GM23338 (cell line): ENCODE data around the gene IFT43. TPM values are rescaled to one million over a fixed set of nuclear protein-coding genes. Genes with fewer than 3 reads are reported as not detected.

Experiments
- ATAC-seq: fragments of 200-7000 bp; cut with Tn5 transposase; 3 replicates; pipeline ENCODE4 v1.9.1; 2020
- DNase-seq: peaks from one replicate; pipeline ENCODE4 v3.0.0-alpha.2; 2015; ENCODE audit warnings: low spot score
- H2AFZ ChIP-seq: fragments of 200-600 bp; sonication (generic); 2 replicates; pipeline ENCODE4 v1.8.0; 2016; ENCODE audit warnings: antibody characterized with exemption, mild to moderate bottlenecking, moderate library complexity
- H3F3A ChIP-seq: fragments of 200-600 bp; sonication (generic); replicated peaks from 2 replicates; pipeline ENCODE4 v1.8.0; 2017; ENCODE audit warnings: antibody characterized with exemption, mixed run types, low read depth
- H3K27ac ChIP-seq: fragments of 200-600 bp; sonication (generic); 2 replicates; pipeline ENCODE4 v1.6.1; 2016; ENCODE audit warnings: low read depth
- H3K27me3 ChIP-seq: fragments of 200-600 bp; sonication (generic); 2 replicates; pipeline ENCODE4 v1.8.0; 2016; ENCODE audit warnings: mild to moderate bottlenecking, mixed run types, moderate library complexity; ENCODE audit not compliant: insufficient read depth
- H3K36me3 ChIP-seq: fragments of 200-600 bp; sonication (generic); 2 replicates; pipeline ENCODE4 v1.8.0; 2016; ENCODE audit warnings: mild to moderate bottlenecking; ENCODE audit not compliant: insufficient read depth
- H3K4me1 ChIP-seq: fragments of 200-600 bp; sonication (generic); 2 replicates; pipeline ENCODE4 v1.8.0; 2016; ENCODE audit warnings: mild to moderate bottlenecking, moderate library complexity; ENCODE audit not compliant: insufficient read depth
- H3K4me2 ChIP-seq: fragments of 200-600 bp; sonication (generic); 2 replicates; pipeline ENCODE4 v1.7.1; 2017; ENCODE audit warnings: mixed run types
- H3K4me3 ChIP-seq: fragments of 200-600 bp; sonication (generic); 2 replicates; pipeline ENCODE4 v1.6.1; 2016; ENCODE audit warnings: mixed run types
- H3K79me2 ChIP-seq: fragments of 200-600 bp; sonication (generic); replicated peaks from 2 replicates; pipeline ENCODE4 v1.8.0; 2017; ENCODE audit warnings: mild to moderate bottlenecking; ENCODE audit not compliant: insufficient read depth
- H3K9me2 ChIP-seq: fragments of 200-600 bp; sonication (generic); 2 replicates; pipeline ENCODE4 v1.8.0; 2017; ENCODE audit not compliant: insufficient read depth
- H4K20me1 ChIP-seq: fragments of 200-600 bp; sonication (generic); replicated peaks from 2 replicates; pipeline ENCODE4 v1.8.0; 2017; ENCODE audit warnings: mild to moderate bottlenecking; ENCODE audit not compliant: insufficient read depth
- H3K27ac Mint-ChIP-seq: 2 replicates; pipeline ENCODE4 v1.8.0; 2020; ENCODE audit warnings: inconsistent platforms, mild to moderate bottlenecking, moderate library complexity, mixed read lengths
- H3K27me3 Mint-ChIP-seq: 3 replicates; pipeline ENCODE4 v1.8.0; 2022; ENCODE audit warnings: low read depth, mild to moderate bottlenecking, moderate library complexity, mixed read lengths, inconsistent platforms; ENCODE audit not compliant: insufficient read depth, poor library complexity
- H3K36me3 Mint-ChIP-seq: 3 replicates; pipeline ENCODE4 v1.8.0; 2021; ENCODE audit warnings: low read depth, mild to moderate bottlenecking, inconsistent platforms, moderate library complexity, mixed read lengths
- H3K4me1 Mint-ChIP-seq: 3 replicates; pipeline ENCODE4 v1.8.0; 2020; ENCODE audit warnings: mild to moderate bottlenecking, inconsistent platforms, mixed read lengths
- H3K4me3 Mint-ChIP-seq: 3 replicates; pipeline ENCODE4 v1.8.0; 2021; ENCODE audit warnings: moderate library complexity, mild to moderate bottlenecking, inconsistent platforms, mixed read lengths
- H3K9me3 Mint-ChIP-seq: 3 replicates; pipeline ENCODE4 v1.8.0; 2020; ENCODE audit warnings: moderate library complexity, mild to moderate bottlenecking, inconsistent platforms, mixed read lengths
- EZH2 ChIP-seq: fragments of 200-600 bp; sonication (generic); IDR thresholded peaks from one replicate; pipeline ENCODE4 v1.8.0; 2017; ENCODE audit warnings: antibody characterized with exemption, mild to moderate bottlenecking, low read depth; ENCODE audit not compliant: unreplicated experiment
- EZH2phosphoT487 ChIP-seq: fragments of 200-600 bp; sonication (generic); IDR thresholded peaks from one replicate; pipeline ENCODE4 v1.8.1; 2018; ENCODE audit warnings: antibody characterized with exemption; ENCODE audit not compliant: unreplicated experiment
- JUNB ChIP-seq: IDR thresholded peaks from one replicate; pipeline ENCODE4 v1.6.1; 2016; ENCODE audit warnings: antibody characterized with exemption; ENCODE audit not compliant: unreplicated experiment
- NANOG ChIP-seq: IDR thresholded peaks from 2 replicates; pipeline ENCODE4 v1.6.1; 2016; ENCODE audit warnings: antibody characterized with exemption, borderline replicate concordance
- POLR2AphosphoS5 ChIP-seq: IDR thresholded peaks from 2 replicates; pipeline ENCODE4 v1.6.1; 2016; ENCODE audit warnings: antibody characterized with exemption, low read depth
- STAT1 ChIP-seq: IDR thresholded peaks from one replicate; pipeline ENCODE4 v1.6.1; 2016; ENCODE audit warnings: antibody characterized with exemption; ENCODE audit not compliant: unreplicated experiment
- ZNF331 ChIP-seq: fragments of 250-450 bp; sonication (Bioruptor Pico); IDR thresholded peaks from 2 replicates; pipeline ENCODE4 v1.5.0; 2020; ENCODE audit warnings: low read depth, mild to moderate bottlenecking, moderate library complexity
- polyA plus RNA-seq: library from polyadenylated mRNA; unstranded; fragments of >200 nt; fragmentation: Nextera tagmentation; extraction: Ambion mirVana; gene quantifications from 2 replicates; pipeline ENCODE4 v1.2.1, GENCODE V29; 2016
- total RNA-seq: library from RNA; depleted of rRNA; stranded (reverse); fragments of >200 nt; shearing (Covaris generic); gene quantifications from 2 replicates; pipeline ENCODE4 v1.2.3, GENCODE V29; 2014
- TF ChIP-seq, protein P1 (sequence below), 2 experiments: fragments of 200-600 bp in 1 of 2; sonication (generic) in 1 of 2; conservative IDR thresholded peaks; 2 replicates each; pipeline versions ENCODE4 v1.5.1 to v1.6.1; 2016 to 2017; ENCODE audit warnings: antibody characterized with exemption in 2 of 2, low read depth in 2 of 2, mild to moderate bottlenecking in 2 of 2, moderate library complexity in 1 of 2
- TF ChIP-seq, protein P2 (sequence below): IDR thresholded peaks from 2 replicates; pipeline ENCODE4 v1.6.1; 2016; ENCODE audit warnings: antibody characterized with exemption

The IFT43 gene
- total and polyA plus RNA-seq, 2 experiments from 2014 or later: 21.5 to 43.1 TPM

DNA sequence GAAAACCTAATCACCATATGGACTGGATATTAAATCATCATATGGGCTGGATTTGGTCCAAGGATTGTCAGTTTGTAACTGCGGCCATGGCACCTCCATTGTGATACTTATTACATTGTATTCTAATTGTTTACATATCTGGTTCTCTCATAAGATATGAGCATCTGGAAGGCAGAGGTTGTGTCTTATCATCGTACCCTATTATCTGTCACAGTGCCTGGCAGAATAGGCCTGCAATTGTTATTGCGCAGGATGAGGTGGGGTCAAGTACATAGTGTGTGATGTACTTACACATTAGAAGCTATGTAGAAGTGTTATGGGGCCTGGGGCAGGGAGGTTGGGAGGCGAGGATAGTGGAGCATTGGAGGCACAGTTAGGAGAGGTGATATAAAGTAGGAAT lies 4.7 kb downstream of the IFT43 start:
- no peaks in the 10 kb centered on the region; the same call in none of the 2 replicates for H4K20me1 ChIP-seq
- Mint-ChIP-seq H3K4me1 (peaks cover 7% of the 10 kb centered on the region), H3K27ac (no peak overlapping the region), H3K4me3 (no peak overlapping the region), H3K9me3 (no peaks in the 10 kb centered on the region), H3K36me3 (no peaks in the 10 kb centered on the region), H3K27me3 (peaks cover 1% of the 10 kb centered on the region)
- no peak for TF ChIP-seq JUNB
- TF ChIP-seq STAT1: no peak
- no peak for TF ChIP-seq EZH2phosphoT487
- no peak for TF ChIP-seq NANOG
- TF ChIP-seq, protein P1, sequence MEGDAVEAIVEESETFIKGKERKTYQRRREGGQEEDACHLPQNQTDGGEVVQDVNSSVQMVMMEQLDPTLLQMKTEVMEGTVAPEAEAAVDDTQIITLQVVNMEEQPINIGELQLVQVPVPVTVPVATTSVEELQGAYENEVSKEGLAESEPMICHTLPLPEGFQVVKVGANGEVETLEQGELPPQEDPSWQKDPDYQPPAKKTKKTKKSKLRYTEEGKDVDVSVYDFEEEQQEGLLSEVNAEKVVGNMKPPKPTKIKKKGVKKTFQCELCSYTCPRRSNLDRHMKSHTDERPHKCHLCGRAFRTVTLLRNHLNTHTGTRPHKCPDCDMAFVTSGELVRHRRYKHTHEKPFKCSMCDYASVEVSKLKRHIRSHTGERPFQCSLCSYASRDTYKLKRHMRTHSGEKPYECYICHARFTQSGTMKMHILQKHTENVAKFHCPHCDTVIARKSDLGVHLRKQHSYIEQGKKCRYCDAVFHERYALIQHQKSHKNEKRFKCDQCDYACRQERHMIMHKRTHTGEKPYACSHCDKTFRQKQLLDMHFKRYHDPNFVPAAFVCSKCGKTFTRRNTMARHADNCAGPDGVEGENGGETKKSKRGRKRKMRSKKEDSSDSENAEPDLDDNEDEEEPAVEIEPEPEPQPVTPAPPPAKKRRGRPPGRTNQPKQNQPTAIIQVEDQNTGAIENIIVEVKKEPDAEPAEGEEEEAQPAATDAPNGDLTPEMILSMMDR (conservative IDR thresholded peaks at IDR 0.05; ENCODE audit: low read depth in 2 of 2): no peak
- no peak for TF ChIP-seq POLR2AphosphoS5
- TF ChIP-seq, protein P2, sequence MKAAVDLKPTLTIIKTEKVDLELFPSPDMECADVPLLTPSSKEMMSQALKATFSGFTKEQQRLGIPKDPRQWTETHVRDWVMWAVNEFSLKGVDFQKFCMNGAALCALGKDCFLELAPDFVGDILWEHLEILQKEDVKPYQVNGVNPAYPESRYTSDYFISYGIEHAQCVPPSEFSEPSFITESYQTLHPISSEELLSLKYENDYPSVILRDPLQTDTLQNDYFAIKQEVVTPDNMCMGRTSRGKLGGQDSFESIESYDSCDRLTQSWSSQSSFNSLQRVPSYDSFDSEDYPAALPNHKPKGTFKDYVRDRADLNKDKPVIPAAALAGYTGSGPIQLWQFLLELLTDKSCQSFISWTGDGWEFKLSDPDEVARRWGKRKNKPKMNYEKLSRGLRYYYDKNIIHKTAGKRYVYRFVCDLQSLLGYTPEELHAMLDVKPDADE: no peak
- TF ChIP-seq EZH2: no peak
- no peak for TF ChIP-seq ZNF331
- H3K4me1 ChIP-seq: peaks cover 4% of the 10 kb centered on the region; the same call in 1 of the 2 replicates
- ATAC-seq (no peak), DNase-seq (no peak)
- H3K9me2 ChIP-seq: no peaks in the 10 kb centered on the region
- H3K27ac ChIP-seq: no peak overlapping the region
- no peaks in the 10 kb centered on the region for H3K27me3 ChIP-seq
- H3F3A ChIP-seq: no peaks in the 10 kb centered on the region
- H3K36me3 ChIP-seq: no peaks in the 10 kb centered on the region
- H2AFZ ChIP-seq: no peak overlapping the region
- H3K79me2 ChIP-seq: peaks cover 11% of the 10 kb centered on the region; the same call in 1 of the 2 replicates
- H3K4me3 ChIP-seq: no peak overlapping the region
- no peak overlapping the region for H3K4me2 ChIP-seq

DNA sequence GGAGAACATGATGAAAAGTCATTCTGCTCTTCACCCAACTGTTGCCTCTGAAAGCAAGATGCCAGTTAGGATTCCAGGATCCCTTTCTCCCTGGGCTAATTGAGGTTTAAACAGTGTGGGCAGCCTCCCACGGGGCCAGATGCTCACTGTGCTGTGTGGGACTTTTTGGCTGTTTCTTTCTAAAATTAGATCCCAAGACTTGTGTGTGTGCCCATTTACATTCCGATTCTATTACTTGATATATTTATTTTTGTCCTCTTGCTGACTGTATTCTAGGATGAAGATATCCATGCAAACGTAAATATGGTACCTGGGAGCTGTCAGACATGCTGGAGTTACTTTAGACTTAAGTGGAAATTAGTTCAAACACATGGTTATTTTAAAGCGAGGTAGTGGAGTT lies 6.2 kb downstream of the IFT43 start:
- Histone ChIP-seq H3K4me3 (no peak overlapping the region), H3K27ac (no peak overlapping the region), H3K4me2 (no peak overlapping the region), H3K9me2 (no peaks in the 10 kb centered on the region), H3K27me3 (no peaks in the 10 kb centered on the region), H3K4me1 (no peaks in the 10 kb centered on the region), H4K20me1 (no peaks in the 10 kb centered on the region; the same call in none of the 2 replicates), H3K36me3 (no peaks in the 10 kb centered on the region), H3K79me2 (peaks cover 6% of the 10 kb centered on the region; the same call in 1 of the 2 replicates), H3F3A (no peaks in the 10 kb centered on the region), H2AFZ (no peak overlapping the region)
- TF ChIP-seq POLR2AphosphoS5: no peak
- no peak for TF ChIP-seq NANOG
- peaks cover under 1% of the 10 kb centered on the region; the same call in 1 of the 3 replicates for H3K4me1 Mint-ChIP-seq
- no peaks in the 10 kb centered on the region for H3K9me3 Mint-ChIP-seq
- H3K27me3 Mint-ChIP-seq: no peaks in the 10 kb centered on the region
- ATAC-seq: no peak
- H3K36me3 Mint-ChIP-seq: no peaks in the 10 kb centered on the region
- DNase-seq: no peak
- no peak overlapping the region for H3K4me3 Mint-ChIP-seq
- no peak overlapping the region for H3K27ac Mint-ChIP-seq
